ENCODE results near the gene TP73.

TP73 gene

DNA sequence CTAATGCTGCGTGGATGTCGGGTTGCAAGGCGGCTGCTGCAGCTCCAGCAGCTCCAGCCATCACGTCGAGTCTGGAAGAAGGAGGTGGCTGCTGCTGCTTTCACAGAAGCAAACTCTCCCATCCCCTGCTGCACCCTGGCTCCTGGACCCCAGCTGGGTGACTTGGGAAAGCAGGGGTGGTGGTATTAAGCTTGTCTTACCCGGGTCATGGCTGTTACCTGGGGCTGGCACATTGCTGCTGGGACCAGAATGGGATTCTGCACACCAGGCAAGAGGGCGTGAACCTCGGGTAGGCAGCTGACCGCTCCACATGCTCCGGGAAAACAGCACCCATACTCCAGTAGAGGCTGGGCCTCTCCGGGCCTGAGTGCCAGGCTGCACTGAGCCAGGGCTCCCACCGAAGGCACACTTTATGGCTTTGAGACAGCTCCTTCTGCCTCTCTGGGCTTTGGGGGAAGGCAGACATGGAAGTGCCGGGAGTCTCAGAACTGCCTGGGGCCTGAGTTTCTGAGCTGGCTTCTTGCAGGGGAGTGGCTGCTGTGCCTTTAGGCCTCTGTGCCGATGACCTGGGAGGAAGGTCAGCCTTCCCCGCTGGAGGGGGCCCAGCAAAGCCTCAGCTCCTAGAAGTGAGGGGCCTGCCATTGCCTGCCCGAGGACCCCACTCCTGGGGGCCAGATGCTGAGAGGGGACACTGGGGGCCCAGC lies 121.4 kb downstream of the TP73 start:
- Histone ChIP-seq H3K4me1 (peaks cover 96% of the 10 kb centered on the region), H3K4me2 (peak overlapping the region; percentile 97), H4K20me1 (peaks cover 57% of the 10 kb centered on the region), H3K9me3 (no peaks in the 10 kb centered on the region), H3K27ac (no peak overlapping the region), H3K9ac (0 out of 2 replicates have a peak overlapping the region, but pooled peaks have one; percentile 15), H3K36me3 (peaks cover 9% of the 10 kb centered on the region), H3K4me3 (no peak overlapping the region), H3K27me3 (no peaks in the 10 kb centered on the region)
- TF ChIP-seq Cebpa-rat (IDR thresholded peaks at IDR 0.05) = no peak

DNA sequence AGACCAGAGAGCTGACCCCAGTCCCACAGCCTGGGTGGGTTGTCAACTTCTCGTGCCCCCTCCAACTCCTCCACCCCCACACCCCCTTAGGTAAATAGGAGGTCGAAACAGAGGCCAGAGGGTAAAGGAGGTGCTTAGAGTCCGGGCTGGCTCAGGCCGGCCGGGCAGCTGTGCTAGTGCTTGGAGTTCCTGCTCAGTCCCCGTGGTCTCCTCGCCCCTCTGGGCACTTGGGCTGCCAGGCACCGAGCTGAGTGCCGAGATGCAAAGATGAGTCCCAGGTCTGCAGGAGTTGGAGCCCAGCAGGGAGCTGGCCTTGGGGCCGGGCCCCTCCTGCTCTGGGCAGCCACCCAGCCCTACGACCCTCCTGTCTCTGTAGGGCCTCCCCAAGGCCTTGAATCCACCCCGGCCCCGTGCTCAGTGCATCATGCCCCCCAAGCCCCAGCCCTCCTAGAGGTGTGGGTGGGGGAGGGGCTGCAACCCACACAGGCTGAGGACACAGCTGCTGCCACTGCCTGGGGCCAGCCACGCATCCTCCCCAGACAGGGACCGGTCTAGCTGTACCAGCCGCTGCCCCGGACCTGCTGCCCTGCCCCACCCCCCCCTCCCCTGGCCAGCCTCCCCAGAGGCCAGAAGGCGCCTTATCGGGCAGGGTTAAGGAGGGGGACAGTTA lies 122.1 kb downstream of the TP73 start:
- Histone ChIP-seq H3K9me3 (no peaks in the 10 kb centered on the region), H3K27me3 (no peaks in the 10 kb centered on the region), H3K4me2 (peak overlapping the region; percentile 97), H3K9ac (0 out of 2 replicates have a peak overlapping the region, but pooled peaks have one; percentile 15), H3K36me3 (peaks cover 16% of the 10 kb centered on the region), H4K20me1 (peaks cover 63% of the 10 kb centered on the region), H3K4me3 (no peak overlapping the region), H3K27ac (no peak overlapping the region), H3K4me1 (peaks cover 89% of the 10 kb centered on the region)
- TF ChIP-seq Cebpa-rat (IDR thresholded peaks at IDR 0.05) = no peak

GRCh38 chr1:3774946-3775489 lies 122.7 kb downstream of the TP73 start:
- Histone ChIP-seq H3K4me1 (peaks cover 83% of the 10 kb centered on the region), H3K9me3 (no peaks in the 10 kb centered on the region), H3K9ac (0 out of 2 replicates have a peak overlapping the region, but pooled peaks have one; percentile 40), H3K27ac (peak overlapping the region; percentile 50; the same call in 1 of the 2 replicates), H3K27me3 (no peaks in the 10 kb centered on the region), H3K36me3 (peaks cover 22% of the 10 kb centered on the region), H3K4me3 (peak overlapping the region; percentile 50), H3K4me2 (peak overlapping the region; percentile 96), H4K20me1 (peaks cover 70% of the 10 kb centered on the region)
- TF ChIP-seq Cebpa-rat (IDR thresholded peaks at IDR 0.05) = no peak

- TF ChIP-seq Cebpa-rat (IDR thresholded peaks at IDR 0.05) = no peak
- peaks cover 77% of the 10 kb centered on the region for H3K4me1 ChIP-seq
- H3K9ac ChIP-seq = peak overlapping the region; percentile 40; the same call in 1 of the 2 replicates
- no peaks in the 10 kb centered on the region for H3K27me3 ChIP-seq
- H3K9me3 ChIP-seq = no peaks in the 10 kb centered on the region
- peak overlapping the region; percentile 50 for H3K4me3 ChIP-seq
- peaks cover 75% of the 10 kb centered on the region for H4K20me1 ChIP-seq
- peak overlapping the region; percentile 96 for H3K4me2 ChIP-seq
- peak overlapping the region; percentile 50 for H3K27ac ChIP-seq
- peaks cover 28% of the 10 kb centered on the region for H3K36me3 ChIP-seq
These were observed 123.3 kb downstream of the TP73 start for GRCh38 chr1:3775490-3776230.

- Histone ChIP-seq H4K20me1 (peaks cover 82% of the 10 kb centered on the region), H3K4me3 (peak overlapping the region; percentile 50; the same call in 1 of the 2 replicates), H3K27ac (peak overlapping the region; percentile 50), H3K27me3 (no peaks in the 10 kb centered on the region), H3K9ac (peak overlapping the region; percentile 35; the same call in 1 of the 2 replicates), H3K4me1 (peaks cover 69% of the 10 kb centered on the region), H3K4me2 (peak overlapping the region; percentile 96), H3K9me3 (no peaks in the 10 kb centered on the region), H3K36me3 (peaks cover 36% of the 10 kb centered on the region)
- TF ChIP-seq Cebpa-rat (IDR thresholded peaks at IDR 0.05) = no peak
These were observed 124.1 kb downstream of the TP73 start for GRCh38 chr1:3776231-3776961.

DNA sequence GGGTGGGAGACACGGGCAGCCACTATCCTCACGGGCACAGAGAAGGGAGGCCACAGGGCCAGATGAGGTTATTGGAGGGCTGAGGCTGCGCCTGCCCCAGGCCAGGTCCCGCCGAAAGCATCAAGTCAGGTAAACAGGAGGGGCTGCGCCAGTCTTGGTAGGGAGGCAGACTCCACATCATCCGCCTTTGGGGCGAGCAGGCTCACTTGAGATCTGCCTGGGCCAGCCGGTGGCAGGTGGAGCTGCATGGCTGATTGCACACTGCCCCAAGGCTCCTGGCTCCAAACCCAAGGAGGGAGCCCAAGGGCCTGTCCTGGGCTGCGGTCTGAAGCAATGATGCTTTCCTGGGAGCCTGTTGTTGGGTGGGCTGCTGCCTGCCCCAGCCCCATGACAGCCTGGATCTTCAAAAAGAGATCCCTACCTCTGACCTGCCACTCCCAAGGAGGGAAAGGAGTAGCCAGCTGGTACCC lies 124.8 kb downstream of the TP73 start:
- Histone ChIP-seq H3K4me2 (peak overlapping the region; percentile 96), H3K9ac (no peak overlapping the region), H3K4me1 (peaks cover 65% of the 10 kb centered on the region), H3K36me3 (peaks cover 43% of the 10 kb centered on the region), H3K9me3 (no peaks in the 10 kb centered on the region), H4K20me1 (peaks cover 89% of the 10 kb centered on the region), H3K27me3 (no peaks in the 10 kb centered on the region), H3K27ac (no peak overlapping the region), H3K4me3 (no peak overlapping the region)
- TF ChIP-seq Cebpa-rat (IDR thresholded peaks at IDR 0.05) = no peak

GRCh38 chr1:3777647-3778589 lies 125.6 kb downstream of the TP73 start:
- Histone ChIP-seq H4K20me1 (peaks cover 96% of the 10 kb centered on the region), H3K4me1 (peaks cover 69% of the 10 kb centered on the region), H3K27ac (no peak overlapping the region), H3K9ac (no peak overlapping the region), H3K27me3 (no peaks in the 10 kb centered on the region), H3K9me3 (no peaks in the 10 kb centered on the region), H3K4me2 (peak overlapping the region; percentile 96), H3K4me3 (no peak overlapping the region), H3K36me3 (peaks cover 51% of the 10 kb centered on the region)
- TF ChIP-seq Cebpa-rat (IDR thresholded peaks at IDR 0.05) = no peak

GRCh38 chr1:3778590-3779264 lies 126.4 kb downstream of the TP73 start:
- no peak for TF ChIP-seq Cebpa-rat (IDR thresholded peaks at IDR 0.05)
- Histone ChIP-seq H3K9ac (no peak overlapping the region), H4K20me1 (peaks cover 96% of the 10 kb centered on the region), H3K9me3 (no peaks in the 10 kb centered on the region), H3K36me3 (peaks cover 53% of the 10 kb centered on the region), H3K4me2 (0 out of 2 replicates have a peak overlapping the region, but pooled peaks have one; percentile 96), H3K27me3 (no peaks in the 10 kb centered on the region), H3K27ac (no peak overlapping the region), H3K4me3 (no peak overlapping the region), H3K4me1 (peaks cover 69% of the 10 kb centered on the region)

Data from BLaER1 (cell line).